AG04449 (cell line): ENCODE measurements around the gene TMEM161A.

ENCODE experiments used
- CTCF ChIA-PET: fragments of 350-600 bp; formaldehyde crosslinking; extraction: SDS; loops from one replicate; lab custom pipeline; 2021; ENCODE audit warnings: antibody characterized with exemption; lab: Yijun Ruan, JAX
- POLR2A ChIA-PET: fragments of 400-600, 350-600 bp; formaldehyde crosslinking; extraction: SDS; loops from one replicate; lab custom pipeline; 2020; ENCODE audit warnings: antibody characterized with exemption, inconsistent platforms; lab: Yijun Ruan, JAX
- DNase-seq: peaks from one replicate; pipeline ENCODE4 v3.0.0-alpha.2; 2010; ENCODE audit warnings: low read depth, low spot score
- H3K4me3 ChIP-seq: 2 replicates; pipeline ENCODE4 v1.5.1; 2011; ENCODE audit warnings: low read depth, mild to moderate bottlenecking, control low read depth, low read length
- TF ChIP-seq, protein P1 (sequence below): IDR thresholded peaks from one replicate; pipeline ENCODE4 v1.5.1; 2011; ENCODE audit warnings: mild to moderate bottlenecking, moderate library complexity, low read length, control low read depth, inconsistent platforms; ENCODE audit not compliant: insufficient read depth; ENCODE audit errors: missing control alignments

The TMEM161A gene

DNA sequence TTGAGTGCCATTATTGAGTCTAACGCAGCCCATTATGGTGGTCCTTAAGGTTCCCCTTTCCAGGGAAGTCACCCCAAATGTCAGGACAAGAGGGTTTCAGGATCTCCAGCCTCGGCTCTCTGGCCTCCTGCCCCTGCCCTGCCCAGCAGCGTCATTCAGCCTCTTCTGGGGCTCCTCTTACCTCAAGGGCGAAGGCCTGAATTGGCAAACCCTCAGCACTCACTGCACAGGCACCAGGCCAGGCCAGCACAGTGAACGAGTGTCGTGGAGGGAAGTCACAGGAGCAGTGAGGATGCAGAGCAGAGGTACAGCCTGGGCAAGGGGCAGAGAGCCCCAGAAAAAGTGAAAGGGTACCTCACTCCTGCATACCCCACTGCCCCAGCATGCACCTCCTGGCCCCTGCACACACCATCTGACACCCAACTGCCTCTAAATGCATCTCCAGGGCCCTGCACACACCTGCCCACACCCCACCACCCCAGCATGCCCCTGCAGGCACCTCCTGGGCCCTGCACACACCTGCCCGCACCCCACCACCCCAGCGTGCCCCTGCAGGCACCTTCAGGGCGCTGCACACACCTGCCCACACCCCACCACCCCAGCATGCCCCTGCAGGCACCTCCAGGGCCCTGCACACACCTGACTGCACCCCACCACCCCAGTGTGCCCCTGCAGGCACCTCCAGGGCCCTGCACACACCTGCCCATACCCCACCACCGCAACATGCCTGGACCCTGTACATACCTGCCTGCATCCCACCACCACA is 54.7 kb downstream of the TMEM161A start:
- ChIA-PET CTCF (no interaction called here), POLR2A (no interaction called here)
- TF ChIP-seq, protein P1, sequence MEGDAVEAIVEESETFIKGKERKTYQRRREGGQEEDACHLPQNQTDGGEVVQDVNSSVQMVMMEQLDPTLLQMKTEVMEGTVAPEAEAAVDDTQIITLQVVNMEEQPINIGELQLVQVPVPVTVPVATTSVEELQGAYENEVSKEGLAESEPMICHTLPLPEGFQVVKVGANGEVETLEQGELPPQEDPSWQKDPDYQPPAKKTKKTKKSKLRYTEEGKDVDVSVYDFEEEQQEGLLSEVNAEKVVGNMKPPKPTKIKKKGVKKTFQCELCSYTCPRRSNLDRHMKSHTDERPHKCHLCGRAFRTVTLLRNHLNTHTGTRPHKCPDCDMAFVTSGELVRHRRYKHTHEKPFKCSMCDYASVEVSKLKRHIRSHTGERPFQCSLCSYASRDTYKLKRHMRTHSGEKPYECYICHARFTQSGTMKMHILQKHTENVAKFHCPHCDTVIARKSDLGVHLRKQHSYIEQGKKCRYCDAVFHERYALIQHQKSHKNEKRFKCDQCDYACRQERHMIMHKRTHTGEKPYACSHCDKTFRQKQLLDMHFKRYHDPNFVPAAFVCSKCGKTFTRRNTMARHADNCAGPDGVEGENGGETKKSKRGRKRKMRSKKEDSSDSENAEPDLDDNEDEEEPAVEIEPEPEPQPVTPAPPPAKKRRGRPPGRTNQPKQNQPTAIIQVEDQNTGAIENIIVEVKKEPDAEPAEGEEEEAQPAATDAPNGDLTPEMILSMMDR = no peak
- H3K4me3 ChIP-seq = no peak overlapping the region
- no peak for DNase-seq

DNA sequence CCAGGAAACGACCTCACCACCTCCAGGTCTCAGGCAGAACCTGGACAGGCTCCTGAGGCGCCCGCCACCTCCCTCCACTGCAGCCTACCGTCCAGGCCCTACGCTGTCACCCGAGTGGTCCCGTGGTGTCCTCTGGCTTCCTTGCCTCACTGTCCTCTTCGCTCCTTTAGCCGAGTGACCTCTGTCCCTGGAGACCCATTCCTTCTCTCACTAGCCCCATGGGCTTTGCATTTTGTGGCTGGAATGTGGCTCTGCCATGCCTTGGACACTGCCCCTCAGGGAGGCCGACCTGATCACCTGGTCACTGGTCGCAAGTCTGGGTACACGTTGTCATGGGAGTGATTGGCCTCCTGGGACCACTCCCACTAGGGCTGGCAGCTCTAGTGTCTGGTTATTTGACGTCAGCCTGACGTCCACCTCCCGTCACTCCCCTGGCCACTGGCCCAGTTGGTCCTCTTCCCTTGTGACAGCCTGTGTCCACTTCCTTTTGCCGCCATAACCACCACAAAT is 56.6 kb downstream of the TMEM161A start:
- CTCF ChIA-PET = no interaction called here
- POLR2A ChIA-PET = no interaction called here
- TF ChIP-seq, protein P1 = no peak
- H3K4me3 ChIP-seq = no peak overlapping the region
- no peak for DNase-seq

DNA sequence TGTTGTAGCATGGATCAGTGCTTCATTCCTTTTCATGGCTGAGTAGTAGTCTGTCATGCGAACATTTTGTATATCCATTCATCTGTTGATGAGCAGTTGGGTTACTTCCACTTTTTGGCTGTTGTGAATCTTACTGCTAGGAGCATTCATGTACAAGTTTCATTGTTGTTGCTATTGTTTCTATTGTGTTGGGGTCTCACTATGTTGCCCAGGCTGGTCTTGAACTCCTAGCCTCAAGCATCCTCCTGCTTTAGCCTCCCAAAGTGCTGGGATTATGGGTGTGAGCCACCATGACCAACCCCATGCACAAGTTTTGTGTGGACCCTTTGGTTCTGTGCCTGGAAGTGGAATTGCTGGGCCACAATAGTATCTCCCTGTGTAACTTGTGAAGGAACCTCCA is 58.7 kb downstream of the TMEM161A start:
- ChIA-PET POLR2A (no interaction called here), CTCF (no interaction called here)
- no peak overlapping the region for H3K4me3 ChIP-seq
- no peak for DNase-seq
- TF ChIP-seq, protein P1 = no peak

DNA sequence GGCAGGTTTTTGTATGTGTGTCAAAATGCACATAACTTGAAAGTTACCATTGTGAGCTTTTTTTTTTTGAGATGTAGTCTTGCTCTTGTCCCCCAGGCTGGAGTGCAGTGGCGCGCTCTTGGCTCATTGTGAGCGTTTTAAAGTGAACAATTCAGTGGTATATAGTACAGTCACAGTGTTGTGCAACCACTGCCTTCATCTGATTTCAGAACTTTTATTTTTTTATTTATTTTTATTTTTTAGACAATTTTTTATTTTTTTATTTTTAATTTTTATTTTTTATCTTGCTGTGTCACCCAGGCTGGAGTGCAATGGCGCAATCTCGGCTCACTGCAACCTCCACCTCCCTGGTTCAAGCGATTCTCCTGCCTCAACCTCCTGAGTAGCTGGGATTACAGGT is 59.5 kb downstream of the TMEM161A start:
- TF ChIP-seq, protein P1 = no peak

DNA sequence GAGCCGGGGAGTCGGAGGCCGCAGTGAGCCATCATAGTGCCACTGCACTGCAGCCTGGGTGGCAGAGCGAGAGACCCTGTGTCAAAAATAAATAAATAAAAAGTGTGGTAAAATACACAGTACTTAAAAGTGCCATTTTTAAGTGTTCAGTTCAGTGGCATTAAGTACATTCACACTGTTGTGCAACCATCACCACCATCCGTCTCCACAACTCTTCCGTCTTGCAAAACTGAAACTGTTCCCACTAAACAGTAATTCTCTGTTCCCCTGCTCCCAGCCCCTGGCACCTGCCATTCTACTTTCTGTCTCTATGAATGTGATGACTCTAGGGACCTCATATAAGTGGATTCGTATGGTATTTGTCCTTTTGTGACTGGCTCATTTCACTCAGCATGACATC is 61.2 kb downstream of the TMEM161A start:
- ChIA-PET CTCF (interaction anchor here (1.6 kb wide), 1 partner anchor 69 kb away, joined by 3 read pairs; no protein-coding TSS in a partner anchor), POLR2A (no interaction called here)

More for the DNA sequence above, 59.5 kb downstream of the TMEM161A start:
- H3K4me3 ChIP-seq = no peak overlapping the region
- POLR2A ChIA-PET = no interaction called here
- DNase-seq = no peak
- CTCF ChIA-PET = no interaction called here

DNA sequence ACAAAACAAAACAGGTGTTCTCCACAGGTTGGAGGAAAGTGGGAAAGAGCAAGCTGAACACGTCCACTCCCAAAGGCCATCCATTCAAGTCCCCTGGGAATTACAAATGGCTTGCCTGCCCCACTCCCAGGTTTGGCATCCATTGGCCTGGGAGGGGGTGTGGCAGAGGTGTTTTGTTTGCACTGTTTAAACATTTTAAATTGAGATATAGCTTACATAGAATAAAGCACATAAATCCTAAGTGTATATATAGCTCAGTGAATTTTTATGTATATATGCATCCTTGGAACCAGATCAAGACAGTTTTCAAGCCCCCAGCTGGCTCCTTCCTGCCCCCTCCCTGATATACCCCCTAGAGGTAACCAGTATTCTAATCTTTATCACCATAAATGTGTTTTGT is 61.8 kb downstream of the TMEM161A start:
- no peak for DNase-seq
- H3K4me3 ChIP-seq = no peak overlapping the region
- ChIA-PET POLR2A (no interaction called here), CTCF (interaction anchor here (1.6 kb wide), 1 partner anchor 70 kb away, joined by 3 read pairs; no protein-coding TSS in a partner anchor)
- TF ChIP-seq, protein P1 = no peak

More for the DNA sequence above, 61.2 kb downstream of the TMEM161A start:
- no peak overlapping the region for H3K4me3 ChIP-seq
- TF ChIP-seq, protein P1 = no peak
- no peak for DNase-seq
